ENCODE results near the gene HOXC13. TPM values are rescaled to one million over a fixed set of nuclear protein-coding genes. Genes with fewer than 3 reads are reported as not detected.

HOXC13 gene
- total and polyA plus RNA-seq, 3 donors from 2014 or later: 0.25 to 0.87 (median 0.63) TPM

- WGBS, 2 donors: 3% methylated on average over 44 to 55 of the region's 55 CpGs
- peak within 1 kb of the TSS; percentile 39 to 61 for H3K4me3 ChIP-seq
- no peaks in the 10 kb centered on the region for H3K9me3 ChIP-seq
- TF ChIP-seq CTCF (IDR thresholded peaks at IDR 0.05) (peak; percentile 39 to 91 (median 80)), POLR2A (IDR thresholded peaks at IDR 0.05) (no peak)
- peak; percentile 97 for DNase-seq
- intact Hi-C loops (cut with DNase I; ENCODE audit: low total_unique reads): loop anchor here (5.0 to 10.0 kb wide), 2 partner anchors 210 to 217 kb away; no protein-coding TSS in a partner anchor
- no peaks in the 10 kb centered on the region for H3K27me3 ChIP-seq
- peaks cover 19% of the 10 kb centered on the region for H3K4me1 ChIP-seq
- H3K27ac ChIP-seq: no peak within 1 kb of the TSS
- H3K36me3 ChIP-seq (ENCODE audit: low read depth, missing control alignments): no peaks in the 10 kb centered on the region
Measured at GRCh38 chr12:53984901-53985691, 46.5 kb downstream of the HOXC13 start, which contains the start of gene HOXC10. Gene HOXC10, plus strand, starts transcription at chr12:53985146. Its CDS starts 114 bp downstream, at chr12:53985260.

DNA sequence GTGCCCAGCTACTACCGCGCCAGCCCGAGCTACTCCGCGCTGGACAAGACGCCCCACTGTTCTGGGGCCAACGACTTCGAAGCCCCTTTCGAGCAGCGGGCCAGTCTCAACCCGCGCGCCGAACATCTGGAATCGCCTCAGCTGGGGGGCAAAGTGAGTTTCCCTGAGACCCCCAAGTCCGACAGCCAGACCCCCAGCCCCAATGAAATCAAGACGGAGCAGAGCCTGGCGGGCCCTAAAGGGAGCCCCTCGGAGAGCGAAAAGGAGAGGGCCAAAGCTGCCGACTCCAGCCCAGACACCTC lies 47.0 kb downstream of the HOXC13 start:
- DNase-seq: no peak
- Histone ChIP-seq H3K4me1 (peaks cover 19% of the 10 kb centered on the region), H3K36me3 (ENCODE audit: low read depth, missing control alignments) (no peaks in the 10 kb centered on the region), H3K9me3 (no peaks in the 10 kb centered on the region), H3K27ac (no peak overlapping the region), H3K27me3 (no peaks in the 10 kb centered on the region), H3K4me3 (peak overlapping the region; percentile 39 to 61)
- 0 to 5% methylated on average over 3 to 21 of the region's 21 CpGs for WGBS, 2 donors
- no peak for TF ChIP-seq CTCF (IDR thresholded peaks at IDR 0.05)
- TF ChIP-seq POLR2A (IDR thresholded peaks at IDR 0.05): no peak
- intact Hi-C loops (cut with DNase I; ENCODE audit: low total_unique reads): loop anchor here (5.0 to 10.0 kb wide), 2 partner anchors 211 to 217 kb away; no protein-coding TSS in a partner anchor

DNA sequence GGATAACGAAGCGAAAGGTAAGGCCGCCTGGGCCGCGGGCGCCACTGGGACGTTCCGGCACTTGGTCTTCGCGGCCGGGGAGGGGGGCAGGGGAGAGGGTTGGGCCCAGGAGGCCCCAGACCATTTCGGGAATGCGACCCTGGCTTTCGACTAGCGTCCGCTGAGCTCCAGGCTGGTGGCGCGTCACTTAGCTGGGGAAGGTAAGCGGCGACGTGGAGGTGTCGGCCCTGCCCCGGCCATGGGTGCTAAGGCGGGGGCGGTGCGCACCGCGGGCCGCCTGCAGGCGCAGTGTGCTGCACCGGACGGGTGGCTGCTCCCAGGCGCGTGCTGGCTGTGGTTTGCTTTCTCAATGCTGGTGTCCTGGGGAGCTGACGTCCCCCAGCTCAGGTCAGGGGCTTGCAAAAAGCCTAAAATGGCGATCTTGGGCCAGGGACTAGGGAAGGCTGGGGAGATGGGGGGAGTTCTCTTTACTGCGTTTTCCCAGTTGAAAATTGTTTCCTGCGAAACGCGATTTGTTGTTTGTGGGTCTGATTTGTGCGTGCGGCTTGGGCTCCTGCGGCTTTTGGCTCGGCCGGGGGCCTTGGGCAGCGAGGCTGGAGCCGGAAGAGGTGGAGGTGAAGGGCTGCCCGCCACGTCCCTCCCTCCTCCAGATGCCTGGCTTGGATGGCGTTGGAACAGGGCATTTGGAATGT lies 47.5 kb downstream of the HOXC13 start:
- Histone ChIP-seq H3K36me3 (ENCODE audit: low read depth, missing control alignments) (no peaks in the 10 kb centered on the region), H3K4me3 (peak overlapping the region in 1 of 2 donors; percentile 61), H3K4me1 (peaks cover 19% of the 10 kb centered on the region), H3K27me3 (no peaks in the 10 kb centered on the region), H3K9me3 (no peaks in the 10 kb centered on the region), H3K27ac (no peak overlapping the region)
- WGBS, 2 donors: 15 to 29% methylated on average over 15 to 50 of the region's 50 CpGs
- intact Hi-C loops (cut with DNase I; ENCODE audit: low total_unique reads): loop anchor here (5.0 to 10.0 kb wide), 2 partner anchors 211 to 216 kb away; no protein-coding TSS in a partner anchor
- TF ChIP-seq POLR2A (IDR thresholded peaks at IDR 0.05) (no peak), CTCF (IDR thresholded peaks at IDR 0.05) (peak in 1 of 3 experiments; percentile 7)
- no peak for DNase-seq

DNA sequence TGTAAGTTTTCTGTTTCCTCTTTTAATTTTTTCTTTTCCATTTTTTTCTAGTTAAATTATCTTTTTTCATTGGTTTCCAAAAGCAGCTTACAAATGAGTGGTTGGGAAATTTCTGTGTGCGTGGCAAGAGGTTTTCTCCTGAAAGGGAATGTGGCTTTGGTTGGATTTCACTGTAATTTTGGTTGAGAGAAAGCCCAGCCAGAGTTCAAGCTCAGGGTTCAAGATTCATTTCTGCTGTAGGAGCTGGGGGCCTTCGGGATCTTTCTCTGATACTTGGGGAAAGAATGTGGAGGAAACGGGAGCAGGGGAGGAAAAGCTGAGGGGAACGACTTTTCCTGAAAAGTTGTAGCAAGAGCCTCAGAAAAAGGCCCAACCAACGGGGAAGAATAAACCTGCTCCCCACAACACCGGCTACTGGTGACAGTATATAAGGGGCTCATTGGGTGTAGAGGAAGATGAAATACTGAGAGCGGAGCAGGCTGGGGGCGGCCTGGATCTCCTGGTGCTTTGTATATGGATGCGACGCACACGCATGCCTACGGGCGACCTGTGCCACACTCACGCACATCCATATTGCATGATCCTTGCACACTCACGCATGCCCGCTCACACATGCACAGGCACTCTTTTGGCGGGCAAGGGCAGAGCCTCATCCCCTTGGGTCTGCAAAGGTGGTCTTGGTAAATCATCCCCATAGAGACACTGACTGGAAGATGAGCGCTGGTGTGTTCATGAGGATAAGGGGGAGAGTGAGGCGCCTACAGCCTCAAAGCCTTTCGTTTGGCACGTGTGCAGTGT lies 48.3 kb downstream of the HOXC13 start:
- 54 to 69% methylated on average over 21 of the region's 21 CpGs for WGBS, 2 donors

More for the DNA sequence above, 48.3 kb downstream of the HOXC13 start:
- H3K4me1 ChIP-seq: peaks cover 19% of the 10 kb centered on the region
- DNase-seq: no peak
- no peak overlapping the region for H3K4me3 ChIP-seq
- H3K27ac ChIP-seq: no peak overlapping the region
- intact Hi-C loops (cut with DNase I; ENCODE audit: low total_unique reads): loop anchor here (5.0 to 10.0 kb wide), 2 partner anchors 212 to 215 kb away; no protein-coding TSS in a partner anchor
- H3K9me3 ChIP-seq: no peaks in the 10 kb centered on the region
- H3K36me3 ChIP-seq (ENCODE audit: low read depth, missing control alignments): no peaks in the 10 kb centered on the region
- H3K27me3 ChIP-seq: no peaks in the 10 kb centered on the region
- no peak for TF ChIP-seq POLR2A (IDR thresholded peaks at IDR 0.05)
- TF ChIP-seq CTCF (IDR thresholded peaks at IDR 0.05): no peak

Measured in testis (tissue), 3 donors.